ENCODE measurements around the gene POLR3G.

Gene POLR3G

DNA sequence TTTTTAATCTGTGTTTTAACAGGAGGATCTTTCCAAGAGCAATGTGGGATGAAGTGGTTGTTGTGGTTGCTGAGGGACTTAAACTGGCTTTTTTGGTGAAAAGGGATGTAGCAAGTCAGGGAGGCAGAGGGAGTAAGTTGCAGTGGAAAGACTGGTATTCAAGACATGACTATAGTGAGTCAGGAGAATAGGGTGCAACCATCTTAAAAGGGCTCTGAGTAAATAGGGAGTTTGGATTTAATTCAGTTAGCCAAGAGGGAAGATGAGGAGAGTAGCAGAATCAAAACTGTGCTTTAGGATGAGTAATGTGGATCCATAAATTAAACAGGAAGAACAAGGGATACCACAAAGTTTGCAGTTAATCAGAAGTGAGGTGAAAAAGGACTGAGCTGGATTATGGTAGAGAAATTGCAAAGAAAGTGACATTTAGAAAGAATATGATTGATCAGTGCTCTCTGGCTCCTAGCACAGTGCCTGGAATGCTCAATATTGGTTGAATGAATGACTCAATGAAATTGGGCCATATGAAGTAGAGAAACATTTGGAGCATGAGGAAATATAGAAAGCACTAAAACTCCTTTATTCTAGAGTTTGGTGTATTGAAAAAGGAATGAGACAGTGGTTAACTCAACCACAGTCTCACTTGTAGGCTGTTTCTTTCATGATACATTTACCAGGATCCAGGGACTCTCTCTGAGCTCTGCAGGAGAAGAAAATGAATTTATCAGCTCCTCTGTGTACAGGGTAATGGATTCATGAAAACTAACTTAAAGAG lies 5.1 kb downstream of the POLR3G start:
- TF ChIP-seq ZNF274 (IDR thresholded peaks at IDR 0.05; ENCODE audit: low read depth, low read length), result no peak
- no peak overlapping the region for H3K4me3 ChIP-seq (ENCODE audit: low read length)

DNA sequence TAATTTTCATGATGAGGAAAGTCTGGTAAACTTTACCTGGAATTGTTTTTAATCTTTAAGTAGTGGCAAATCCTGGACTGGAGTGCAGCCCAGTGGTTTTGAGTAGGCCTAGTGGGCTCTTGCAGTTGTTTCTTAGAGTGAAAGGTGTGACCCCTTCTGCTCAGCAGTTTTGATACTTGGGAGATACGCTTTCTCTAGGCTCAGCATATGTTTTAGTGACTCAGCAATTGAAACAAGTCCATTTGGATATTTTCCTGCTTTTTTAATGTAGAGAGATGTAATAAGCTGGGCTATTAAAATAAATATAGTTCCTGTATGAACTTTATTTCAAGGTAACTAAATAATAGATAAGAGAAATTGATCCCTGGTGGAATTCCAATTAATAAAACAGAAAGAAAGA lies 6.0 kb downstream of the POLR3G start:
- TF ChIP-seq ZNF274 (IDR thresholded peaks at IDR 0.05; ENCODE audit: low read depth, low read length), result no peak
- no peak overlapping the region for H3K4me3 ChIP-seq (ENCODE audit: low read length)

DNA sequence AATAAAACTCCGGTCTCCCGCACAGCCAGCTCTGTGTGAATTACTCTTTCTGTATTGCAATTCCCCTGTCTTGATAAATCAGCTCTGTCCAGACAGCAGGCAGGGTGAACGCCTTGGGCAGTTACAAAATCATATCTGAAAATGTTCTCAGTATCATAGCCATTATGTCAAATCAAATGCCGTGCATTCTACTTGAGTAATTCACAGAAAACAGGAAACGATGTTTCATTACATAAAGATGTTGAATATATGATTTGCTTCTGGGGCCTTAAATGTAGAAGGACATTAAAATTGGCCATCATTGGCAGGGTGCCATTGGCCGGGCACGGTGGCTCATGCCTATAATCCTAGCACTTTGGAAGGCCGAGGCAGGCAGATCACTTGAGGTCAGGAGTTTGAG lies 8.5 kb downstream of the POLR3G start:
- H3K4me3 ChIP-seq (ENCODE audit: low read length), result no peak overlapping the region
- TF ChIP-seq ZNF274 (IDR thresholded peaks at IDR 0.05; ENCODE audit: low read depth, low read length), result no peak

DNA sequence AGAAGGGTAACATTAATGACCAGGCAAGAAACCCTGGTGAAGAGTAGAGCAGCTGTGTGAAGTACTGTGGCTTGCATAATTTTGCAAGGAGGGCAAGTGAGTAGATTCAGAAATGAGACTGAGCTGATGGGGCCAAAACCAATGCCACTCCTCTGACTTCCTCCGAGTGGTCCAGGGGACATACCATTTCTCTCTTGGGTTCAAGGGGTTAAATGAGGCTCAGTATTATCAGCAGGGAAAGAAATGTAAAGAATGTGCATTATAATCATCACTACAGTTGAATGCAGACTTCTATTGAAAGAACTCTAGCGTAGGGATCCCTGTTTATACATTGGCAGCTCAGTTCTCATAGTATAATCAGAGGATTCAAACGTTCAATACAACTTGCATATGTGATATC lies 9.9 kb downstream of the POLR3G start:
- no peak for TF ChIP-seq ZNF274 (IDR thresholded peaks at IDR 0.05; ENCODE audit: low read depth, low read length)
- H3K4me3 ChIP-seq (ENCODE audit: low read length), result no peak overlapping the region

DNA sequence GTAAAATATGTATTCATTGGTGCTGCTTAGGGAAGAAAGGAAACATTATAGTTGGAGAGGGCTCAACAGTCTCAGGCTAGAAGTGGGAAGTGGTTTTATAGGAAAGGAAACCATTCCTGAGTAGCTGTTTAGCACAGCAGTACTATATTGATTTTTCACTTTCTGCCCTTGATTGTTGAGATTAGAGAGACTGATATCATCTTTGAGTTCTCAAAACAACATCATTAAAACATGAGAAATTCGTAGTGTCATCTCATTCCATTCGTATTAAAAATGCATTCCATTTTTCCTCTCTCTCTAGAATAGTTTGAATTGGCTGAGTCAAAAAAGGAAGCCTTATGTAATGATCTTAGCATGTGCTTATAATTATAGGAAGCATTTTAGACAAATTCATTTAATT lies 14.1 kb downstream of the POLR3G start:
- no peak overlapping the region for H3K4me3 ChIP-seq (ENCODE audit: low read length)
- no peak for TF ChIP-seq ZNF274 (IDR thresholded peaks at IDR 0.05; ENCODE audit: low read depth, low read length)

DNA sequence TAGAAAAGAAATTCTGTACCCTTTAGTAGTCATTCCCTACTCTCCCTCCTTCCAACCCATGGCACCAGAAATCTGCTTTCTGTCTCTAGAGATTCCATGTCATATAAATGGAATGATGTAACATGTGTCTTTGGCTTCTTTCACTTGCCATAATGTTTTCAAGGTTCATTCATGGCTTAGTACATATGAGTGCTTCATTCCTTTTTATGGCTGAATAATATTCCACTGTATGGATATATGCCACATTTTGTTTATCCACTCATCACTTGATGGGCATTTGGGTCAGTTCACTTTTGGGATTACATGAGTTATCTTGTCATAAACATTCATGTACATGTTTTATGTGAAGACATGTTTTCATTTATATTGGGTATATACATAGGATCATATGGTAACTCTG lies 19.4 kb downstream of the POLR3G start:
- no peak for TF ChIP-seq ZNF274 (IDR thresholded peaks at IDR 0.05; ENCODE audit: low read depth, low read length)

DNA sequence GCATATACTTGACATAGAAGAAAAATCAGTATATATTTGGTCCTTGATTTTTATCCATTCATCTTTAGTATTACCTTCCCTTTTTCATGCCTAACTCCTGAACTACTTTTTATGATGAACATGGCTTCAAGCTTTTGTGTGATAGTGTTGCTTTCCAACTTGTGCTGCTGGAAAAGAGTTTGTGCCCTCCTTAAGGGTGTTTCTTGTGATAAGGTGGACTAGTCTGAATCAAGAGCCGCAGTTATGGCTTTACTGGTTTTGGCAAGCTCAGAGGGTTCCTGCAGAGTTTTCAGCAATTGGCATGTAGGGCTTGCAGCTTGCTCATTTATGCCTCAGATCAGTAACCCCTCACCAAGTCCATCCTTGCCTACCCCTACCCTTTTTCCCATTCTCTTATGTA lies 20.5 kb downstream of the POLR3G start:
- no peak for TF ChIP-seq ZNF274 (IDR thresholded peaks at IDR 0.05; ENCODE audit: low read depth, low read length)
- no peak overlapping the region for H3K4me3 ChIP-seq (ENCODE audit: low read length)

More for the DNA sequence above, 19.4 kb downstream of the POLR3G start:
- H3K4me3 ChIP-seq (ENCODE audit: low read length), result no peak overlapping the region

DNA sequence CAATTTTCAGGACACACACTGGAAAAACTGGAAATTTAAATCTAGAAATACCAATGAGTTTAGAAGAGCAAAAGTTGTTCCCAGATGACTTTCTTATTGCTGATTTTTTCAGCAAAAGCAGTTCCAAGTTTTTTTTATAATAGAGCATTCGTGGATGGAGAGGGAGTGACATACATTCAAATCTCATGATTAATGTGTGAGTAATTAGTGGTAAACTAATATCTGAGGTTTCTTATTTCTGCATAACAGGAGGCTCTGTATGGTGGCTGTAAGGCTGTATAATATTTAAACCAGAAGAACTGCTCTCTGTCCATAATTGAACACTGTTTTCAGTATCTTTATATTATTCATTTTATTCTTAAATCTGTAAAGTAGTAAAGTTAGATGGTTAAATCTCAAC lies 28.9 kb downstream of the POLR3G start:
- no peak for TF ChIP-seq ZNF274 (IDR thresholded peaks at IDR 0.05; ENCODE audit: low read depth, low read length)
- H3K4me3 ChIP-seq (ENCODE audit: low read length), result no peak overlapping the region

DNA sequence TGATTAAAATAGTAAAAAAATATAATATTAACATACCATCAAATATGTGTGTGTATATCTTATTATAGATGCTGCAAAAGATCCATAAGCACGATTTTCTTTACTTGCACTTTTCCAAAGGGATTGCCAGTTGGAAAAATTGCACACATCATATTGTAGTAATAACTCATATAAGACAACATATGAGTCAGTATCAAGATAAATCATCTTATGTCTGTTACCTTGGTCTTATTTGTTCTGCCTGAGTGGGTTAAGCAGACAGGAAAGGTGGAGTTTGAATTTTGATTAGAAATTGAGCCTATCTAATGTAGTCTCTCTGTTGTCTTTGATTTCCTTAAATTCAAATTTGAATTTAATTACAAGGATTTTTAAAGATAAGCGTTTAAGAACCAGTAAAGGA lies 30.1 kb downstream of the POLR3G start:
- TF ChIP-seq ZNF274 (IDR thresholded peaks at IDR 0.05; ENCODE audit: low read depth, low read length), result no peak
- no peak overlapping the region for H3K4me3 ChIP-seq (ENCODE audit: low read length)

DNA sequence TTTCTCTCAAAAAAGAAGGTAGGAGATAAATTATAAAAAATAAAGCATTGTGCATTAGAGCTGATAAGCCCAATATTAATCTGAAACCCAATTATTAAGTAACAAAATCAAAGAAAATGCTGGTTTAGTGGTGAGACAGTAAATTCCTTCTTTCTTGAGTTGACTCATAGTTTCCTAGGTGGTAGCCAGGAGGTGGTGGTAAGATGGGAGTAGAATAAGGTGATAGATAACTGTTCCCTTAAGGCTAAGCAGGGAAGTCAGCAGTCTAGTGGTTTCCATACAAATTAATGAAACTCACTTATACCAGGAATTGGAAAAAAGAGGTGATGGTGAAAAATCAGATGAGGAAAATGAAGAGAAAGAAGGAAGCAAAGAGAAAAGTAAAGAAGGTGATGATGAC lies 31.6 kb downstream of the POLR3G start:
- no peak overlapping the region for H3K4me3 ChIP-seq (ENCODE audit: low read length)
- no peak for TF ChIP-seq ZNF274 (IDR thresholded peaks at IDR 0.05; ENCODE audit: low read depth, low read length)

DNA sequence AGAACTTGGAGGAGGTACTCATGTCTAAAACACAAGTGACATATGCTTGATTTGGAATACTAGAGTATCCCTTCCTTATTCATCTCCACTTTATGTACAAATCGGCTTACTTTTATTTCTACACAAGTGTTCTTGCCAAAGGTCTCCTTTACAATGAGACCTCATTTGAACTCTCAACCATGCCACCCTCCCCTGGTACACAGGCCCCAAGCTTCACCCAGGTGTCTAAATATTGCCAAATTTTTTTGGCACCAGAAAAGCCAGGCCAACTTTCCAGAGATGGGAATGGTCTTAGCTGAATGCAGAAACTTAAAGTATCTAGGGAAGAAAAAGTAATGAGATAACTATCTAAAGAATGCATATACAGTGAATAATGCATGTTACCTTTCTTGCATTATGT lies 35.8 kb downstream of the POLR3G start:
- TF ChIP-seq ZNF274 (IDR thresholded peaks at IDR 0.05; ENCODE audit: low read depth, low read length), result no peak

DNA sequence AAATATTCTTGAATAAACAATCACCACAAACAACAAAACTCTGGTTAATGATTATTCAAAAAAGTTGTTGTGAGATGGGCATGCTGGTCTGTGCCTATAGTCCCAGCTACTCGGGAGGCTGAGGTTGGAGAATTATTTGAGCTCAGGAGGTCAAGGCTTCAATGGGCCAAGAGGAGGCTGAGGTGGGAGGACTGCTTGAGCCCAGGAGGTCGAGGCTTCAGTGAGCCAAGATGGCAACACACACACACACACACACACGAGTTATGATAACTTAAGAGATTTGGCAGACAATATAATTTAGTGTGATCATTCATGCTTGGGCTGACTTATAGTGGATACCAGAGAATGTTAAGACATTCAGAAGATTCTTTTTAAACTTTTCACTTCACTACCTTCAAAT lies 39.9 kb downstream of the POLR3G start:
- H3K4me3 ChIP-seq (ENCODE audit: low read length), result no peak overlapping the region
- TF ChIP-seq ZNF274 (IDR thresholded peaks at IDR 0.05; ENCODE audit: low read depth, low read length), result no peak

More for the DNA sequence above, 35.8 kb downstream of the POLR3G start:
- H3K4me3 ChIP-seq (ENCODE audit: low read length), result no peak overlapping the region

DNA sequence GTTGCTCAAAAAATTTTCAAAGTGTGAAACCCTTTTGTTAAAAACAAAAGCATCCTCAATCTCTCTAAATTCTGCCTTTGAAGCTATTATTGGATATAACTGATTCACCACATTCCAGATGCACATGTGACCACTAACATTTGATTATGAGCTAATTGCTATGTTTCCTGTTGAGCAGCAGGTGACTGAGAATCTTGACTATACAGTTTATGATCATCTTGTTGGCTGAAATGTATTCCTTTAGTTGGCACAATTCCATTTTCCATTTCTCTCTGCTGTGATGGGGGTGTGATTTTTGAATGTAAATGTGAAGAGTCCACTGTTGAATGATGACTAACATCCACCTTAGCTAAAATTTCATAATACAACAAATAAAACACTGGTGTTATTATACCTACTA lies 44.0 kb downstream of the POLR3G start:
- no peak overlapping the region for H3K4me3 ChIP-seq (ENCODE audit: low read length)
- no peak for TF ChIP-seq ZNF274 (IDR thresholded peaks at IDR 0.05; ENCODE audit: low read depth, low read length)

DNA sequence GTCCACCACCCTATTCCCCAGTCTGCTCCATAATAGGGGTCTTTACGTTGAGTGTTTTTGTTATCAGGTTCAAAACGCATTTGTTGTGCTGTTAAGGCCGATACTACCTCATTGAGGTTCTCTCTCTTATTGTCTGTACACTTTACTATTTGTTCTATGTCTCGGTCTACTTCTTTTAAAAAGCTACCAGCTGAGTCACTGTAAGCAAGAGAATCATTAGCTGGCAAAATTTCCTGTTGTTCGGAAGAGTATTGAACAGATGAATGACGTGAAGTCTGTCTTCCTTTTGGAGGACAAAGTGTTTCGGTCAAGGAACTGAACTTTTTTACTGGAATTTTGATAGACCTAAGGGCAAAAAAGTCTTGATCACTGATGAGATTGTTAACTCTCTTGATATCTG lies 44.4 kb downstream of the POLR3G start:
- H3K4me3 ChIP-seq (ENCODE audit: low read length), result no peak overlapping the region
- TF ChIP-seq ZNF274 (IDR thresholded peaks at IDR 0.05; ENCODE audit: low read depth, low read length), result no peak

DNA sequence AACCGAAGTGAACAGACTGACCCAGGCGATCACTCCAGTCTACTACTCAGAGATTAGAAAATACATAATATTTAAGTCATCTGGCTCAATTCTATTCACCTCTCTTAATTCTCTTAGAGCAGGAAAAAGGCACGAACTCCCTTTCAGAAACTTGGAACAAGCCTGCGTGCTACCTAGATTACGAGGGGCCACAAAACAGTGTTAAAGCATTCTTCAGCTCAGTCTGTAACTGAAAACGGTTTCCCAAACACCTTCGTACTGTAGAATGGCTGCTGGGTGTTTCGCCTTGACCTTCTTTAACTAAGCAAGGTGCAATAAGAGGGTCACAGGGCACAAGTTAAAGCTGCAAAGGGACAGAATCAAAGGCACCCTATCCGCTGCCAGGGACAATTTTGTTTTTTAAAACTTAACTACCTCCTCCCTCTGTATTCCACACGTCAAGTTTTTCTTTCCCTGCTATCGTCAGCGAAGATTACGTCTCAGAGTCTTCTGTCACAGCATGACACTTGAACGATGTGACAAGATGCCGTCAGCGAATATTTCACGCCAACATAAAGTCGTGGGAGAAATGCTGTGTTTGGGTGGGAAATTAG lies 54.0 kb downstream of the POLR3G start:
- TF ChIP-seq ZNF274 (IDR thresholded peaks at IDR 0.05; ENCODE audit: low read depth, low read length), result no peak
- peak overlapping the region; percentile 99 for H3K4me3 ChIP-seq (ENCODE audit: low read length)
